HT-29 (cell line): ENCODE results near the gene ZNF12. TPM values are rescaled to one million over a fixed set of nuclear protein-coding genes. Genes with fewer than 3 reads are reported as not detected.
"Not testable (repeated sequence)": the region's sequence is repeated elsewhere in the genome, so short reads cannot be mapped to it uniquely, and the experiment has no call there.

ENCODE experiments used
- DNase-seq: peaks from one replicate; pipeline ENCODE4 v3.0.0-alpha.2; 2015; ENCODE audit warnings: low spot score
- total RNA-seq: library from RNA; depleted of rRNA; stranded (reverse); fragments of >200 nt; shearing (Covaris generic); gene quantifications from 2 replicates; pipeline ENCODE4 v1.2.3, GENCODE V29; 2014

The ZNF12 gene
- total RNA-seq, 1 experiment from 2014 or later = 17.2 TPM

DNA sequence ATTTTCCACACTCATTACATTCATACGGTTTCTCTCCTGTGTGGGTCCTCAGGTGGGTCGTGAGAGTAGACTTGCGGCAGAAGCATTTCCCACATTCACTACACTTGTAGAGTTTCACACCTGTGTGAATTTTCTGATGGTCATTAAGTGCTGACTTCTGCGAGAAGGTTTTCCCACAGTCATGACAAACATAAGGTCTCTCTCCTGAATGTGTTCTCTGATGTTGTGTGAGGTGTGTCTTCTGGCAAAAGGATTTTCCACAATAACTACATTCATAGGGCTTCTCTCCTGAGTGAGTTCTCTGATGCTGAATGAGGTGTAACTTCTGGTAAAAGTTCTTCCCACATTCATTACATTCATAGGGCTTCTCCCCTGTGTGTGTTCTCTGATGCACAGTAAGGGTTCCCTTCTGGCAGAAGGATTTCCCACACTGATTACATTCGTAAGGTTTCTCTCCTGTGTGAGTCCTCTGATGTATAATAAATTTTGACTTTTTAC is 15.1 kb downstream of the ZNF12 start:
- no peak for DNase-seq

DNA sequence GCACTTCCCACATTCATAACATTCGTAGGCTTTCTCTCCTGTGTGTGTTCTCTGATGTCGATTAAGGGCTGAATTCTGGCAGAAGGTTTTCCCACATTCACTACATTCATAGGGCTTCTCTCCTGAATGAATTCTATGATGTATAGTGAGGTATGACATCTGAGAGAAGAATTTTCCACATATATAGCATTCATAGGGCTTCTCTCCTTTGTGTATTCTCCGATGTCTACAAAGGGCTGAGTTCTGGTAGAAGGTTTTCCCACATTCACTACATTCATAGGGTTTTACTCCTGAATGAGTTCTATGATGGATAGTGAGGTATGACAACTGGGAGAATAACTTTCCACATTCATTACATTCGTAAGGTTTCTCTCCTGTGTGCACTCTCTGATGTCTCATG is 15.6 kb downstream of the ZNF12 start:
- no peak for DNase-seq

DNA sequence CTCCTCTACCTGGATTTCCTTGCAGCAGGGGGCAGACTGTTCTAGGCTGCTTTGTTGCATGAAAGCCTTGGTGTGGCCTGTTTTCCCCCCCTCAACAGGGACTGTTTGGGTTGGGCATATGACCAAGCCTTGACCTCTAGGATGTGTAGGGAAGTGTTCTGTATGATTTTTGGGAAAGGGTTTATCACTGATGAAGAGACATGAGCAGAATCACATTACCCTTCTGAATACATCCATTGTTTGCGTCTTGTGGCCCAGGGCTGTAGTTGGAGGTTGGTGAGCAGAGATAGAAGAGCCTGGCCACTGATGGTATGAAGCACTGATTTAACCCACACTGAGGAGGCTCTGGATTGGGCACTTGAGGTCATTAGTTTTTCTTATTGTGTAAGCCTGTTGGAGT is 26.6 kb downstream of the ZNF12 start:
- DNase-seq = no peak

DNA sequence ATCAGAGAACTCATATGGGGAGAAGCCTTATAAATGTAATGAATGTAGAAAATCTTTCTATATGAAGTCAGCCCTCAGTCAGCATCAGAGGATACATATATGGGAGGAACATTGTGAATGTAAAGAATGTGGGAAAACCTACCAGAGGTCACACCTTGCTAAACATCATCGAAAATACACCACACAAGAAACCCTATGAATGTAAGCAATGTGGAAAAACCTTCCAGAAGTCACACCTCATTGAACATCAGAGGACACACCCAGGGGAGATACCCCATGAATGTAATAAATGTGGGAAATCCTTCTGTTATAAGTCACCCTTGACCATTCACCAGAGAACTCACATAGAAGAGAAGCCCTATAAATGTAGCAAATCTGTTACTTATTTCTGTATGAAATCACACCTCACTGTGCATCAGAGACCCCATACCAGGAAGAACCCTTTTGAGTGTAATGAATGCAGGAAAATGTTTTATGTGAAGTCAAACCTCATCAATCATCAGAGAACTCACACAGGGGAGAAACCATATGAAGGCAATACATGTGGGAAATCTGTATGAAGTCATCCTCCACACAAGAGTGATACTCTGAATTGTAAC is 30.8 kb downstream of the ZNF12 start:
- DNase-seq = no peak

DNA sequence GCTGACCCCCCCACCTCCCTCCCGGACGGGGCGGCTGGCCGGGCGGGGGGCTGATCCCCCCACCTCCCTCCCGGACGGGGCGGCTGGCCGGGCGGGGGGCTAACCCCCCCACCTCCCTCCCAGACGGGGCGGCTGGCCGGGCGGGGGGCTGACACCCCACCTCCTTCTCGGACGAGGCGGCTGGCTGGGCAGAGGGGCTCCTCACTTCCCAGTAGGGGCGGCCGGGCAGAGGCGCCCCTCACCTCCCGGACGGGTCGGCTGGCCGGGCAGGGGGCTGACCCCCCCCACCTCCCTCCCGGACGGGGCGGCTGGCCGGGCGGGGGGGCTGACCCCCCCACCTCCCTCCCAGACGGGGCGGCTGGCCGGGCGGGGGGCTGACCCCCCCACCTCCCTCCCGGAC is 35.9 kb downstream of the ZNF12 start:
- DNase-seq = not testable (repeated sequence)

DNA sequence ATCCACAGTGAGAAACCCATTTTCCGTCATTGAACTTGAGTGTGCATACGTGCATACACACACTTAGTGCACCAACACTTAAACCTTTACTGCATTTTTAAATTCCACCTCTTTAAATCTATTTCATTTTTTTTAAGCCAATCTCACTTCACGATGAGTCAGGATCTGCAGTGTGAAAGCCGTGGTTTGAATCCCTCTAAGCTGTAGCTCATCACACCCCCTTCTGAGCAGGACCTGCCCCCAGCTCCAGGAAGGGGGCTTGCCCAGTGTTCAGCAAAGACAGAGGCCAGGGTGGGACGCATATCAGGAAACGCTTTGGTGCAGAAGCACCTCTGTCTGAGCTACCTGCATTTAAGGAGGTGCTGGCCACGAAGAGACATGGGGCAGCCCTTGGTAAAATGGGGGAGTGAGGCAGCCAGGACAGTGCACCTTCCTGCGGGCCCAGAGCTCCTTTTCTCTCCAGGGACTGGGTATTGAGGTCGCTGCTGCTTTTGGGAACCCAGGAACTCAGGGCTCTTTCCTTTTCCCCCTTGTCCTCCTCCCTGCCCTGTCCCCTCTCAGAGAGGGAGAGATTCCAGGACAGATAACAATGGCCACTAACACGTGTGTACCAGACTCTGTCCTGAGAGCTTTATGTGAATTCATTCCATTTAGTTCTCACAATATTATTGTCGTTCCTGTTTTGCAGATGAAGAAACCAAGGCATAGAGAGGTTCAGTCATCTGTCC is 48.0 kb downstream of the ZNF12 start:
- no peak for DNase-seq

DNA sequence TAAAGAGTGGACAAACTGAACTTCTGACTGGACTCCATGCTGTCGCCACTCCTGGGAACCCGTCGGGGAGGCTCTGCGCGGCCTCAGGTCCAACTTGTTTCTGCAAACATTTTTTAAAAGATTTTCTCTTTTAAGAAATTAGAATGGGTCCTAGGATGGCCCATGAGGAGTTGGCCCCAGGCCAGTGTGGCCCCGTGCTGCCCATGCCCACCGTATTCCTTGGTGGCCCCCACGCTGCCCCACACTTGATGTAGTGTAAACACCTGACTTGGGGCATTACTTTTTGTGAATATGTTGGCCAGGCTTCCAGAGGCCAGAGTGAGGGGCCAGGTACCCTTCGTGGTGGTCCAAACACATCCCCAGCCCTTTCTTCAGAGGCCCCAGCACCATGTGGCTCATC is 50.3 kb downstream of the ZNF12 start:
- no peak for DNase-seq

DNA sequence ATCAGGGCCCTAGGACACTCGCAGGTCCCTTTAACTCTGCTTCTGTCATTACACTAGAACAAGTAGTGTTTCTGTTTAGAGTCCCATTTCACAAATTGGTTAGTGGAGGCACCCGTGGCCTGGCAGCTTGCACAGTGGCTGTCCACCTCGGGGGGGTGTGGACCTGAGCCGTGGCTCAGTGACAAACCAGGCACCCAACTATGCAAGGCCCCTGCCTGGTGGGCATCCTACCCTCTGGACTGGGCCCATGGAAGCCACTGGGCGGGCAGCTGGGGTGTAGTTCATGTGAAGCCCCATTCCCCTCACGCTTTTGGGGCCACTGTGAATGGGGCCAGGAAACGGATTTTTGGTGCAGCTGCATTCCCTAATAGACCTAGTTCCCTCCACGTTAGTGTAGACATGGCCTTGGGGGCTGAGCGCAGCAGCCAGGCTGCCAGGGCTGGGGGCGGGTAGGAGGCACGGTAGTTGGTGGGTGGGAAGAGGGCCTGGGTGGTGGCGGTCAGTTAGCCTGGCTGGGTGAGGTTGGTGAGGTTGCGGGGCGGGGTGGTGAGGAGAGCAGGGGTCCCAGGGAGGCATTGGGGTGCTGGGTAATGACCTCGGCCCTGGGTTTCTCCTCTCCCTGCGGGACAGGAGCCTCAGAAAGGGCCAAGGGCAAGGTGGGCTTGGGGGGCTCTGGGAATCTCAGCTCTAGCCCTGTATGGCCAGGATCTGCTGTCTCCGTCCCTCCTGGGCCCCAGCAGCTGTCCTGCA is 50.9 kb downstream of the ZNF12 start:
- no peak for DNase-seq

DNA sequence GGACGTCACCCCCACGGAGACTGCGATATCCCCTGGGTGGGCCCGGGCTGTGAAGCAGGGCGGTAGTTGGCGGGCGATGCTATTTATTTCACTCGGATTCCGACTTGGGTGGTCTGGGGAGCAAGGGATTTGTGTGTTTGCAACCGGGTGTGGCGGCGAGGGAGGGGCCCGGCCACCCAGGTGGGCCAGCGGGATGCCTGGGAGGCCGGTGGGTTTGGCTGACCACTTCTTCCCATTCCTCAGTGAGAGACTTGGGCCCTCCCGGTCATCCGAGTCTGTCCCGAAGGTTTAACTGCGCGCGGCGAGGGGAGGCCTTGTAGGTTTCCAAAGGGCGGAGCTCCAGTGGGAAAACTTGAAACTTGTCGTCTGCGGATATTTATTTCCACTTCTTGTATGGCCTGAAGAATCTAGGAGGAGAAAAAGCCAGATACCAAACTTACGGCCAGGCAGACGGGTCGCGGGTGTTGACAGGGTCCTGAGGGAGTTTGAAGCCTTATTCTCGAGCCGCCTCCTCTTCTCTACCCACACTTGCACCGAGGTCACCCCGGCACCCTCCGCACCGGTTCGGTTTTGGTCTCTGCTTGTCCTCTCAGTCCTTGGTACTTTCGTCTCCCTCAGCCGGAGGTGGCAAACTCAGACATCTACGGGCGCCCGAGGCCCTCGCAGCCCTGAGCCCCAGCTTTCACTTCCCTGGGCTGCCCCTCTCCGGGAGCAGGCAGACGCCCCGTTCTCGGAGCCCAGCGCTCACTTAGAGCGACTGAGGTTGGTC is 51.7 kb downstream of the ZNF12 start:
- DNase-seq = no peak

DNA sequence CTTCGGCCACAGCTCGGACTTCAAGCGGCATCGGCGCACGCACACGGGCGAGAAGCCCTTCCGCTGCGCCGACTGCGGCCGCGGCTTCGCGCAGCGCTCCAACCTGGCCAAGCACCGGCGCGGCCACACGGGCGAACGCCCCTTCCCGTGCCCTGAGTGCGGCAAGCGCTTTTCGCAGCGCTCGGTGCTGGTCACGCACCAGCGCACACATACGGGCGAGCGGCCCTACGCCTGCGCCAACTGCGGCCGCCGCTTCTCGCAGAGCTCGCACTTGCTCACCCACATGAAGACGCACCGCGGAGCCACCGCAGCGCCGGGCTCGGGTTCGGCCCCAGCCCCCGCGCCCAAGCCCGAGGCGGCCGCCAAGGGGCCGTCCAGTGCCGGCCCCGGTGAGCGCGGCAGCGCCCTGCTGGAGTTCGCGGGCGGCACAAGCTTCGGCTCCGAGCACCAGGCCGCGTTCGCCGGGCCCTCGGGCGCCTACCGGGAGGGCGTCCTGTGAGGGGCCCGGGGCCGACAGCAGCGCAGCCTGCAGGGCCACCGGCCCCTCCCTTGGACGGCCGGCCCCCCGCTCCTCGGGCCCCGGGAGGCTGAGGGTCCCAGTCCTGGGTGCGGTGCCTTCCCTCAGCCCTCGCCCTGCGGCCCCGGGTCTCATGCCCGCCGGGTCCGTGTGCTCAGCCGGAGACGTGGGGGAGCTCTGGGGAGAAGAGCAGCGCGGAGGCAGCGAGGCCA is 52.5 kb downstream of the ZNF12 start:
- no peak for DNase-seq

DNA sequence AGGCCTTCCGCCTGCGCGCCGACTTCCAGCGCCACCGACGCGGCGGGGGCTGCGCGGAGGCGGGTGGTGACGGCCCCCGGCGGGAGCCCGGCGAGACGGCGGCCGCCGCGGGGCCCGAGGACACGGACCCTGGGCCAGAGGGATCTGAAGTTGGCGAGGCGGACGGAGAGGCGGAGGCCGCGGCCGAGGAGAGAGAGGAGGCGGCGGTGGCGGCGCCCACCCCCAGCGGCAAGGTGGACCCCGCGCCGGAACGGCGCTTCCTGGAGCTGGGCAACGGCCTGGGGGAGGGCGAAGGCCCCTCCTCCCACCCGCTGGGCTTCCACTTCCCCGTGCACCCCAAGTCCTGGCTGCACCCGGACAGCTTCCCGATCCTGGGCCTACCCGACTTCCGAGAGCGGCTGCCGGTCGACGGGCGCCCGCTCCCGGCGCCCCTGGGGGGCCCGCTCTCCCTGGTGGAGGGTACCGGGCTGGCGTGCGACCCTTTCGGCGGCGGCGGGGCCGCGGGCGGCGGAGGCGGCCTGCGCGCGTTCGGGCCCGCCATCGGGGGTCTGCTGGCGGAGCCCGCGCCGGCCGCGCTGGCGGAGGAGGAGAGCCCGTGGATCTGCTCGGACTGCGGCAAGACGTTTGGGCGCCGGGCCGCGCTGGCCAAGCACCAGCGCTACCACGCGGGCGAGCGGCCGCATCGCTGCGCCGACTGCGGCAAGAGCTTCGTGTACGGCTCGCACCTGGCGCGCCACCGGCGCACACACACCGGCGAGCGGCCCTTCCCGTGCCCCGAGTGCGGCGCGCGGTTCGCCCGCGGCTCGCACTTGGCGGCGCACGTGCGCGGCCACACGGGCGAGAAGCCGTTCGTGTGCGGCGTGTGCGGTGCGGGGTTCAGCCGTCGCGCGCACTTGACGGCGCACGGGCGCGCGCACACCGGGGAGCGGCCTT is 53.4 kb downstream of the ZNF12 start:
- no peak for DNase-seq

DNA sequence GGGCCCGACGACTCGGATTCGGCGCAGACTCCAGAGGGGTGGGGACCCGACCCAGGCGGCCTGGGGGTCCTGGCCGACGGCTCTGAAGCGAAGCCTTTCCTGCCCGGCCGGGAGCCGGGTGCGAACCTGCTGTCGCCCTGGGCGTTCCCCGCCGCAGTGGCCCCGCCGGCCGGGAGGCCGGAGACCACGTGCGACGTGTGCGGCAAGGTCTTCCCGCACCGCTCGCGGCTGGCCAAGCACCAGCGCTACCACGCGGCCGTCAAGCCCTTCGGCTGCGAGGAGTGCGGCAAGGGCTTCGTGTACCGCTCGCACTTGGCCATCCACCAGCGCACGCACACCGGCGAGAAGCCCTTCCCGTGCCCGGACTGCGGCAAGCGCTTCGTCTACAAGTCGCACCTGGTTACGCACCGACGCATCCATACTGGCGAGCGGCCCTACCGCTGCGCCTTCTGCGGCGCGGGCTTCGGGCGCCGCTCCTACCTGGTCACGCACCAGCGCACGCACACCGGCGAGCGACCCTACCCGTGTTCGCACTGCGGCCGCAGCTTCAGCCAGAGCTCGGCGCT is 54.2 kb downstream of the ZNF12 start:
- no peak for DNase-seq

DNA sequence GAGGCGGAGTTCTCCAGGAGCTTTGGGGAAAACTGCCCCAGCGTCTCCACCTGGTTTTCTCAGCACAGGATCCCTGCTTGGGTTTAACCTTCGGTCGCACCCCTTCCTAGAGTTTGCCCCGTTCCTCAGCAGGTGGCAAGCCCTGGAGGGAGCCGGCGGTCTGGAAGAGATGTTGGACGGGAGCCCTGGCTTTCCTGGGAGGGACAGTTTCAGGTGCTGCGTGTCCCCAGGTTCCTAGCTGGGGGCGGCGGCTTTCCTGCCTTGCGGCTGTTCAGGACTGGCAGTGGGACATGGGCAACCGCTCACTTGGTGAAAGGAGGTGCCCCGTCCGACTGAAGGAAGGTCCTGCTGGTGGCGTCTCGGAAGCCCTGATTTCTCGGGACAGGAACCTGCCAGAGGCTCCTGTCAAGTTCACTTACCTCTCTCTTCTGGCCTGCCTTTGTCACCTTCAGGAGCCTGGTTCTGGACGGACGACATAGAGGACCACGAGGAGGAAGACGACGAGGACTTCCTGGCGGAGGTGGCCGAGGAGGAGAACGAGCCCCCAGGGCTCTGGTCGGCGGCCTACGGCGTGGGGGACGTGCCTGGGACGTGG is 54.8 kb downstream of the ZNF12 start:
- DNase-seq = no peak

DNA sequence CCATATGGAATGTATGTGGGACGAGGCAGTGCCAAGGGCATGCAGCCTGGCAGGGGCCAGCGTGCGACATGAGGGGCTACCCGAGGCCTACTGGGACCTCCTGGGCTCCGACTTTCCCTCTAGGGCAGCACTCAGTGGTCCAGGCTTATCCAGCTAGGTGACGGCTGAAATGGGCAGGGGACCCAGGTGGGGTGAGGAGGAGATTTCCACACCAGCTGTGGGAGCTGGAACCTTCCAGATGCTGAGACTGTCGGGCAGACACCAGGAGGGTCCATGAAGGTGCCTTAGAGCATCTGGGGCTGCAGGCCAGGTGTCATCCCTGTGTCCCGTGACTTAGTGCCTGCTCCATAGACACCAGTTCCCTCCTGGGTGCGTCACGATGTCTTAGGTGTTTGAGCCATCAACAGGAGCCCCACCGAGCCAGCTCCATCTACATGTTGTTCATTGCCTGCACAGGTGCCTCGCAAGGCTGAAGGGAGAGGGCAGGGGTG is 56.2 kb downstream of the ZNF12 start:
- no peak for DNase-seq

DNA sequence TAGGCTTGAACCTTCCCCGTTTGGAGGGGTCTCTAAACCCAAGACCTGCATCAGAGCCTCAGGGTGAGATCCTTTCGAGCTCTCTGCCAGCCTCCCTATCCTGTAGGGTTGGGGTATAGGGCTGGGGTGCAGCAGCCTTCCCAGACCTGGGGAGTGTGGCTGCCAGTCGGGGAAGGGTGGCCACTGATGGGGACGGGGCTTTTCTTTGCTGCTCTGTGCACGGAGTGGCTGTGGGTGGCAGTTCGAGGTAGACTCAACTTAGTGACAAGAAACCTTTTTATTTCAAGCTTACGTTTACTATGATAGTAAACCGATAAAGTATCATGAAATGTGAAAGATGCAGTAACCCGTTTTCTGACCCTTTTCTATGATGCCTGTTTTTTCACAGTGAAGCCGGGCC is 56.7 kb downstream of the ZNF12 start:
- no peak for DNase-seq

DNA sequence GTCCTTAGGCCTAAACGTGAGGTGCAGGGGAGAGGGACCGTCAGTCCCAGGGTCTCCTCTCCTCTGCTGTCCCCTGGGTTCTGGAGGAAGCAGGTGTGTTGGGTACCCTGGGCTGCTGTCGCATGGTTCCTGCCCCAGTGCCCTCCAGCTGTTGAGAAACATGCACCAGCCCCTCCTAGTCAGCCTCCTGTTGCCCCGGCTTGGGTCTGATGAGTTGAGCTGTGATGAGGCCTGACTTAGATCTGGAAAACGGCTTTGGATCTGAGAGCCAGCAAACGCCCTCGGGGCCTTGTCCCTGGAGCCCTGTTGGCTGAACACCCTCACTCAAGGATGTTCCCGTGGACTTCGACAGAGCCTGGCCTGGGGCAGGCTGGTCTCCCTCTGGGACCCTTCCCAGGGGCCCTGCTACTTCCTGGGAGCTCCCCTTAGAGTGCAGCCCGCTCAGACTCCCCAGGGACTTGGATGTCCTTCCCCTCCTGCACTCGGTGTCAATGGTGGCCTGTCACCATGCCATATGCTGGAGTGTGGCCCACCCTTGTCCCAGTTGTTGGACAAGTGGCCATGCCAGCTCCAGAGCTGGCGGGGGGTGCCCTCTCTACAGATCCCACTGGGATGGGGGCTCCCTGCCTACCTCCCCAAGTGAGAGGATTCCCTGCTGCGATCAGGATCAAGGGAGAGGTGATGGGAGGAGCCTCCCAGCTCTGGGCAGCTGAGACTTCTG is 57.3 kb downstream of the ZNF12 start:
- DNase-seq = no peak

DNA sequence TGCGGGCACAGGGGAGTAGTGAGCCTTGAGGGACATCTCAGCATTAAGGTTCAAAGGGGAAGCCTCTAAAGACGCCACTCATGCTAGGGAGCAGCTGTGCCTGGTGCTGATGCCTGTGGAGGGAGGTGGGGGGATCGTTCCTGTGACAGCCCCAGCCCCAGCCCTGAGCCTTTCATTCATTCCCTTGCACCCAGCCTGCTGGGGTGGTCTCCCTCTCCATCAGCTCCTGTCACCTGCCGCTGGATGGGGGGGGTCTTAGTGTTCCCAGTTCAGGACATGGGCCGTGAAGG is 58.0 kb downstream of the ZNF12 start:
- DNase-seq = no peak

DNA sequence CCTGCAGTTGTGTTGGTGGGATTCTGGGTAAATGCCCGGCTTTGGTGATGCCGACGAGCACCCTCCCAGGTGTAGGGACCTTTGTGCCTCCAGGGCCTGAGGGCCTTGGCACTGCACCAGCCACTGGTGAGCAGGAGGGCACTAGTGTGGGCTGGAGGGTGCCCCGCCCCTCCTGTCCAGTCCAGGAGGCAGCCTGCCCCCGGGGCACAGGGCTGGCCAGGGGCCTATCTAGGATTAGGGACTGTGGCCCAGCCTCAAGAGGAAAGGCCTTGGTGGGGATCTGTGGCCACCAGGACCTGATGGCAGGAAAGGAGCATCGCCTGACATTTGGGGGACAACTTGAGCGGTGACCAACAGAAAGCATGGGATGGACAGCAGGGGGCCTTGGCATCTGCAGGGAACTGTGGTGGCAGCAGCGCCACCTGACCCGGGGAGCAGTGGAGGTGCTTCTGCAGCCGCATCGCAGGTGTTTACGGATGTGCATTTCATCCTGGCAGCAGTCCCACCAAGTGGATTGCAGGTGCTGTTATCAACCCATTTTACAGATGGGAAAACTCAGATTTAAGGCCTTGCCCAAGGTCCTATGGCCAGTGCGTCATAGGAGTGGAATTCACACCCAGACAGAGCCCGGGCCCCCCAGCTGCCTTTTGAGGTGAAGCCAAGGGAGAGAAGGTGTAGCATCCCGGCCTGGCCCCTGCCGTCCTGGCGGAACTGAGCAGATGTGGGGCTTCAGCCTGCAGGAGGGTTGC is 58.5 kb downstream of the ZNF12 start:
- no peak for DNase-seq
